Bronchial epithelial cell (primary cell): ENCODE data around the gene OR8B12. TPM values are rescaled to one million over a fixed set of nuclear protein-coding genes. Genes with fewer than 3 reads are reported as not detected.

Source experiments
- DNase-seq: peaks from one replicate; pipeline ENCODE4 v3.0.0-alpha.2; 2010; ENCODE audit warnings: low read depth
- FAIRE-seq: peaks from 2 replicates; lab custom pipeline; 2011; peaks lifted over from hg19 to GRCh38; lab: Jason Lieb, UNC
- H3K27me3 ChIP-seq: 2 replicates; pipeline ENCODE4 v1.5.1; 2011; ENCODE audit warnings: low read length; ENCODE audit not compliant: control insufficient read depth, insufficient read depth
- H3K36me3 ChIP-seq: 2 replicates; pipeline ENCODE4 v1.5.1; 2011; ENCODE audit warnings: low read length; ENCODE audit not compliant: control insufficient read depth, insufficient read depth
- H3K4me3 ChIP-seq: 2 replicates; pipeline ENCODE4 v1.5.1; 2011; ENCODE audit warnings: mild to moderate bottlenecking, low read depth, low read length, control low read depth
- total RNA-seq: library from RNA; depleted of rRNA; stranded (reverse); fragments of >200 nt; gene quantifications from 2 replicates; pipeline ENCODE4 v1.2.1, GENCODE V29; 2014
- TF ChIP-seq, protein P1 (sequence below): IDR thresholded peaks from 2 replicates; pipeline ENCODE4 v1.5.1; 2011; ENCODE audit warnings: mild to moderate bottlenecking, moderate library complexity, low read length, control low read depth, inconsistent platforms; ENCODE audit not compliant: insufficient read depth, severe bottlenecking

The OR8B12 gene
- total RNA-seq, 1 donor from 2014 or later: not detected

GRCh38 chr11:124538019-124538418, 5.4 kb downstream of the OR8B12 start:
- Histone ChIP-seq H3K4me3 (no peak overlapping the region), H3K27me3 (no peaks in the 10 kb centered on the region), H3K36me3 (no peaks in the 10 kb centered on the region)
- DNase-seq (no peak), FAIRE-seq (no peak)
- TF ChIP-seq, protein P1, sequence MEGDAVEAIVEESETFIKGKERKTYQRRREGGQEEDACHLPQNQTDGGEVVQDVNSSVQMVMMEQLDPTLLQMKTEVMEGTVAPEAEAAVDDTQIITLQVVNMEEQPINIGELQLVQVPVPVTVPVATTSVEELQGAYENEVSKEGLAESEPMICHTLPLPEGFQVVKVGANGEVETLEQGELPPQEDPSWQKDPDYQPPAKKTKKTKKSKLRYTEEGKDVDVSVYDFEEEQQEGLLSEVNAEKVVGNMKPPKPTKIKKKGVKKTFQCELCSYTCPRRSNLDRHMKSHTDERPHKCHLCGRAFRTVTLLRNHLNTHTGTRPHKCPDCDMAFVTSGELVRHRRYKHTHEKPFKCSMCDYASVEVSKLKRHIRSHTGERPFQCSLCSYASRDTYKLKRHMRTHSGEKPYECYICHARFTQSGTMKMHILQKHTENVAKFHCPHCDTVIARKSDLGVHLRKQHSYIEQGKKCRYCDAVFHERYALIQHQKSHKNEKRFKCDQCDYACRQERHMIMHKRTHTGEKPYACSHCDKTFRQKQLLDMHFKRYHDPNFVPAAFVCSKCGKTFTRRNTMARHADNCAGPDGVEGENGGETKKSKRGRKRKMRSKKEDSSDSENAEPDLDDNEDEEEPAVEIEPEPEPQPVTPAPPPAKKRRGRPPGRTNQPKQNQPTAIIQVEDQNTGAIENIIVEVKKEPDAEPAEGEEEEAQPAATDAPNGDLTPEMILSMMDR: no peak

DNA sequence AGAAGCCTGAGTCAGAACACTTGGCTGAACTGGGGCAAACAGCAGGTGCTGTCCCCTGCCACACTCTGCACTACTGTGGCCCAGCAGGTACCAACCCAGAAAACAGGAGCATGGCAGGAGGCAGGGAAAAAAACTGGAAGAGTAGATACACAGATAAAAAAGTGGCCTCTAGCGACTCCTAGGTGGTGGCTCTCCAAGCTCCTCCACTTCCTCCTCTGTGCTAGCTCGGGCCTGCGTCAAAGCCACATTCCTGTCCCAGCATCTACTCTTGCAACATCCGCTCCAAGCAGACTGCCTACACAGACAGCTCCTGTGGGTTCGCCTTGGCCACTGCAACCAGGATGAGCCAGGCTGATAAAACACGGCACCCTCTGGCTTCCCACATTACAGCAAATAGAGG, 6.9 kb downstream of the OR8B12 start:
- DNase-seq (peak; percentile 17), FAIRE-seq (no peak)
- no peaks in the 10 kb centered on the region for H3K27me3 ChIP-seq
- H3K36me3 ChIP-seq: no peaks in the 10 kb centered on the region
- no peak overlapping the region for H3K4me3 ChIP-seq
- TF ChIP-seq, protein P1: no peak

DNA sequence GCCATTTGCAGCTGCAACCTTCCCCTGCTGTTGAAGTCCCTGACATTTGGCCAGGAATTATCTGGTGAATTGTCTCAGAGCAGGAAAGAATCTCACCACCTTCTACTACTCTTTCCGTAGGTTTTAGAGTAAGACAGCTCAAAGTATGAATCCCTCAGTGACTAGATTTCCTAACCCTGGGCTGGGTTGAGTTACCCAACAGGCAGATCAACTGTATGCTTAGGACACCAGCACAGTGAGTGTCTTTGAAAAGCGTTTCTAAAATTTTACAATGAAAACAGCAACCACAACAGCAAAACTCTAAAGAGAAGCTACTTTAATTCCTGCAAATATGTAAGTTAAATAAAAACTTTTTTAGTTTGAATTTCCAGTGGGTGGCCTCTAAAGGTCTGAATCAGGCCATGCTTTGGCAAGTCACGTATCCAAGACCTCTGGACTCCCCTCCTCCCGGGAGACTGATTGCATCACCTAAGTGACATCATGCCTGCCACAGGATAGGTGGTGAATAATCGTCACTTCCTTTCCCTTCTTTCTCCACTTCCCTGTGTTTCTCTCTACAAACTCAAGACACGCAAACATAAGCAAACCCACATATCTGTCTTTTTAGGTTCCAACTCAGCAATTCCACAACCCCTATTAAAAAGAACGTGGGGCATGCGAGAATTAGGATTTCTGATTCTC, 7.8 kb downstream of the OR8B12 start:
- FAIRE-seq (no peak), DNase-seq (peak; percentile 23)
- Histone ChIP-seq H3K4me3 (no peak overlapping the region), H3K36me3 (no peaks in the 10 kb centered on the region), H3K27me3 (no peaks in the 10 kb centered on the region)
- TF ChIP-seq, protein P1: no peak

DNA sequence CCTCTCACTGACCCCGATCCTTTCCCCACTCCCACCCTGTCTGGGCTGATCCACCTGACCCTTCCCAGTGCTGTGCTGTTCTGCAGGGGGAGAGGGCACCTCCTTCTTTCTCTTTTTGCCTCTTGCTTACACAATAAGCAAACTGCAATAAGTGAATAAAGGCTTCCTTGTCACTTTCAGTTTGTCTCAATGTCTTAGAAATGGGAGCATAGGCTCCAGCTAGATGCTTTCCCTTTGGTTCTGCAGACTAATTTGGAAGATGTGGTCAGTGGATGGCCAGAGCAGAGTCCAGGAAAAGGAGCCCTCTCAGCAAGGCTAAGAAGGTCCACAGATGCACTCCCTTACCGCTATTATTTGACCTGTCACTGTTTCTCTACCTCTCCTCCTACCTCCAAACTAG, 9.4 kb downstream of the OR8B12 start:
- no peak for FAIRE-seq
- no peak for DNase-seq
- Histone ChIP-seq H3K27me3 (no peaks in the 10 kb centered on the region), H3K36me3 (no peaks in the 10 kb centered on the region), H3K4me3 (no peak overlapping the region)
- TF ChIP-seq, protein P1: no peak

GRCh38 chr11:124533626-124534025, 9.8 kb downstream of the OR8B12 start:
- FAIRE-seq (no peak), DNase-seq (no peak)
- Histone ChIP-seq H3K4me3 (no peak overlapping the region), H3K27me3 (no peaks in the 10 kb centered on the region), H3K36me3 (no peaks in the 10 kb centered on the region)
- TF ChIP-seq, protein P1: no peak

- Histone ChIP-seq H3K36me3 (no peaks in the 10 kb centered on the region), H3K4me3 (no peak overlapping the region), H3K27me3 (peaks cover 5% of the 10 kb centered on the region)
- no peak for FAIRE-seq
- no peak for DNase-seq
- TF ChIP-seq, protein P1: no peak
These were observed 23.0 kb downstream of the OR8B12 start for GRCh38 chr11:124520550-124520854.
